Stomach (tissue), 9 donors: ENCODE data around the gene ERC2. TPM values are rescaled to one million over a fixed set of nuclear protein-coding genes. Genes with fewer than 3 reads are reported as not detected.

ENCODE experiments used
- DNase-seq, 2 donors: peaks; one replicate each; pipeline versions ENCODE4 v3.0.0 to v3.0.0-alpha.2; 2013 to 2019
- H3K27ac ChIP-seq, 5 donors: fragments of 200-600 bp in 4 of 5; sonication (generic) in 4 of 5; one replicate each; pipeline ENCODE4 v1.5.1; 2013 to 2019; ENCODE audit warnings: mild to moderate bottlenecking in 1 of 5, moderate library complexity in 1 of 5
- H3K27me3 ChIP-seq, 3 donors: fragments of 200-600 bp; sonication (generic); one replicate each; pipeline ENCODE4 v1.5.1; 2017 to 2019; ENCODE audit warnings: mixed run types in 1 of 3
- H3K36me3 ChIP-seq, 4 donors: fragments of 200-600 bp; sonication (generic); 1 replicate in 3 of 4; 2 replicates in 1 of 4; pipeline ENCODE4 v1.5.1; 2016 to 2019
- H3K4me1 ChIP-seq, 4 donors: fragments of 200-600 bp; sonication (generic); one replicate each; pipeline ENCODE4 v1.5.1; 2016 to 2019
- H3K4me3 ChIP-seq, 4 donors: fragments of 200-600 bp; sonication (generic) in 3 of 4; one replicate each; pipeline ENCODE4 v1.5.1; 2016 to 2019; ENCODE audit warnings: mild to moderate bottlenecking in 1 of 4
- H3K9me3 ChIP-seq, 4 donors: fragments of 200-600 bp; sonication (generic); one replicate each; pipeline ENCODE4 v1.5.1; 2016 to 2019
- EP300 ChIP-seq: sonication (generic); formaldehyde crosslinking; IDR thresholded peaks from one replicate; pipeline ENCODE4 v1.6.1; 2017; ENCODE audit warnings: antibody characterized with exemption
- POLR2A ChIP-seq, 4 donors: fragments of 450-650 bp; IDR thresholded peaks; one replicate each; pipeline ENCODE4 v1.6.1; 2016; ENCODE audit warnings: antibody characterized with exemption in 4 of 4, control low read depth in 2 of 4, mild to moderate bottlenecking in 1 of 4, moderate library complexity in 1 of 4
- POLR2AphosphoS5 ChIP-seq, 3 donors: sonication (generic); formaldehyde crosslinking; IDR thresholded peaks; one replicate each; pipeline ENCODE4 v1.6.1; 2016; ENCODE audit warnings: antibody characterized with exemption in 3 of 3
- WGBS, 5 donors: extraction: QIAGEN DNeasy Blood & Tissue Kit in 3 of 5; methylation state at CpG; one replicate each; pipeline versions ENCODE4 v1.1.5 to v1.1.7; 2013 to 2018; 5-methylcytosine and 5-hydroxymethylcytosine counted together
- intact Hi-C: fragments of 100-400 bp; cut with DNase I; formaldehyde crosslinking; loops from one replicate; pipeline ENCODE4 v1.15.1; 2023; ENCODE audit warnings: low total_unique reads
- polyA plus RNA-seq, 3 donors: library from polyadenylated mRNA; stranded (reverse); fragments of 200-250 nt; gene quantifications; one replicate each; pipeline ENCODE4 v1.2.3, GENCODE V29; 2013
- total RNA-seq, 5 donors: library from RNA; depleted of rRNA; stranded (reverse); fragments of >200 nt; gene quantifications; one replicate each; pipeline versions ENCODE4 v1.1.0 to v1.2.3, GENCODE V29; 2014 to 2016
- TF ChIP-seq, protein P1 (sequence below), 7 experiments: fragments of 450-650 bp in 4 of 7; fragments of 200-600 bp in 3 of 7; sonication (generic) in 3 of 7; IDR thresholded peaks; one replicate each; pipeline ENCODE4 v1.5.1; 2016 to 2019; ENCODE audit warnings: antibody characterized with exemption in 7 of 7, control low read depth in 2 of 7, mild to moderate bottlenecking in 1 of 7
- donor health status: healthy with polysubstance abuse.
- donor health status: Bipolar disorder and iron deficiency.
- donor health status: healthy.

The ERC2 gene
- total and polyA plus RNA-seq, 8 donors: 0.43 to 3.1 (median 1.3) TPM; not detected in 2

- Histone ChIP-seq H3K4me1 (no peaks in the 10 kb centered on the region), H3K9me3 (no peaks in the 10 kb centered on the region), H3K27ac (no peak overlapping the region), H3K36me3 (no peaks in the 10 kb centered on the region), H3K4me3 (no peak overlapping the region), H3K27me3 (peaks cover 0 to 13% (median 0%) of the 10 kb centered on the region in 3 donors)
- WGBS, 5 donors: 66 to 83% (median 79%) methylated on average over 3 of the region's 3 CpGs
- no peak for DNase-seq
- intact Hi-C loops: no loop called here
- TF ChIP-seq, protein P1, sequence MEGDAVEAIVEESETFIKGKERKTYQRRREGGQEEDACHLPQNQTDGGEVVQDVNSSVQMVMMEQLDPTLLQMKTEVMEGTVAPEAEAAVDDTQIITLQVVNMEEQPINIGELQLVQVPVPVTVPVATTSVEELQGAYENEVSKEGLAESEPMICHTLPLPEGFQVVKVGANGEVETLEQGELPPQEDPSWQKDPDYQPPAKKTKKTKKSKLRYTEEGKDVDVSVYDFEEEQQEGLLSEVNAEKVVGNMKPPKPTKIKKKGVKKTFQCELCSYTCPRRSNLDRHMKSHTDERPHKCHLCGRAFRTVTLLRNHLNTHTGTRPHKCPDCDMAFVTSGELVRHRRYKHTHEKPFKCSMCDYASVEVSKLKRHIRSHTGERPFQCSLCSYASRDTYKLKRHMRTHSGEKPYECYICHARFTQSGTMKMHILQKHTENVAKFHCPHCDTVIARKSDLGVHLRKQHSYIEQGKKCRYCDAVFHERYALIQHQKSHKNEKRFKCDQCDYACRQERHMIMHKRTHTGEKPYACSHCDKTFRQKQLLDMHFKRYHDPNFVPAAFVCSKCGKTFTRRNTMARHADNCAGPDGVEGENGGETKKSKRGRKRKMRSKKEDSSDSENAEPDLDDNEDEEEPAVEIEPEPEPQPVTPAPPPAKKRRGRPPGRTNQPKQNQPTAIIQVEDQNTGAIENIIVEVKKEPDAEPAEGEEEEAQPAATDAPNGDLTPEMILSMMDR (IDR thresholded peaks at IDR 0.05): no peak
Measured at GRCh38 chr3:55719006-55719405, 749.3 kb downstream of the ERC2 start.

GRCh38 chr3:55718521-55718921, 749.7 kb downstream of the ERC2 start:
- TF ChIP-seq EP300 (no peak), POLR2A (IDR thresholded peaks at IDR 0.05) (no peak), POLR2AphosphoS5 (IDR thresholded peaks at IDR 0.05) (no peak)
- TF ChIP-seq, protein P1 (IDR thresholded peaks at IDR 0.05): no peak
- Histone ChIP-seq H3K9me3 (no peaks in the 10 kb centered on the region), H3K36me3 (no peaks in the 10 kb centered on the region), H3K4me1 (no peaks in the 10 kb centered on the region), H3K27ac (no peak overlapping the region), H3K4me3 (no peak overlapping the region), H3K27me3 (peaks cover 0 to 13% (median 0%) of the 10 kb centered on the region in 3 donors)
- DNase-seq: peak in 1 of 2 donors; percentile 25
- WGBS, 5 donors: 70 to 83% (median 74%) methylated on average over 1 of the region's 1 CpG
- intact Hi-C loops: no loop called here

- Histone ChIP-seq H3K36me3 (no peaks in the 10 kb centered on the region), H3K27me3 (peaks cover 0 to 13% (median 0%) of the 10 kb centered on the region in 3 donors), H3K9me3 (no peaks in the 10 kb centered on the region), H3K4me1 (no peaks in the 10 kb centered on the region), H3K27ac (no peak overlapping the region), H3K4me3 (no peak overlapping the region)
- 79 to 89% (median 82%) methylated on average over 4 of the region's 4 CpGs for WGBS, 5 donors
- DNase-seq: no peak
- TF ChIP-seq, protein P1 (IDR thresholded peaks at IDR 0.05): no peak
- TF ChIP-seq EP300 (no peak), POLR2A (IDR thresholded peaks at IDR 0.05) (no peak), POLR2AphosphoS5 (IDR thresholded peaks at IDR 0.05) (no peak)
- intact Hi-C loops: no loop called here
Measured at GRCh38 chr3:55718074-55718473, 750.2 kb downstream of the ERC2 start.

GRCh38 chr3:55717481-55717880, 750.8 kb downstream of the ERC2 start:
- DNase-seq: no peak
- Histone ChIP-seq H3K4me3 (no peak overlapping the region), H3K4me1 (no peaks in the 10 kb centered on the region), H3K27me3 (peaks cover 0 to 13% (median 0%) of the 10 kb centered on the region in 3 donors), H3K27ac (no peak overlapping the region), H3K9me3 (no peaks in the 10 kb centered on the region), H3K36me3 (no peaks in the 10 kb centered on the region)
- TF ChIP-seq EP300: no peak
- TF ChIP-seq POLR2AphosphoS5 (IDR thresholded peaks at IDR 0.05): no peak
- no peak for TF ChIP-seq POLR2A (IDR thresholded peaks at IDR 0.05)
- TF ChIP-seq, protein P1 (IDR thresholded peaks at IDR 0.05): no peak
- WGBS, 5 donors: 71 to 81% (median 77%) methylated on average over 5 of the region's 5 CpGs
- intact Hi-C loops: no loop called here
